Measurements from ENCODE around the gene INHBE. TPM values are rescaled to one million over a fixed set of nuclear protein-coding genes. Genes with fewer than 3 reads are reported as not detected.

The INHBE gene
- total and polyA plus RNA-seq, 12 donors, result 0.01 to 1.2 (median 0.38) TPM; not detected in 5

DNA sequence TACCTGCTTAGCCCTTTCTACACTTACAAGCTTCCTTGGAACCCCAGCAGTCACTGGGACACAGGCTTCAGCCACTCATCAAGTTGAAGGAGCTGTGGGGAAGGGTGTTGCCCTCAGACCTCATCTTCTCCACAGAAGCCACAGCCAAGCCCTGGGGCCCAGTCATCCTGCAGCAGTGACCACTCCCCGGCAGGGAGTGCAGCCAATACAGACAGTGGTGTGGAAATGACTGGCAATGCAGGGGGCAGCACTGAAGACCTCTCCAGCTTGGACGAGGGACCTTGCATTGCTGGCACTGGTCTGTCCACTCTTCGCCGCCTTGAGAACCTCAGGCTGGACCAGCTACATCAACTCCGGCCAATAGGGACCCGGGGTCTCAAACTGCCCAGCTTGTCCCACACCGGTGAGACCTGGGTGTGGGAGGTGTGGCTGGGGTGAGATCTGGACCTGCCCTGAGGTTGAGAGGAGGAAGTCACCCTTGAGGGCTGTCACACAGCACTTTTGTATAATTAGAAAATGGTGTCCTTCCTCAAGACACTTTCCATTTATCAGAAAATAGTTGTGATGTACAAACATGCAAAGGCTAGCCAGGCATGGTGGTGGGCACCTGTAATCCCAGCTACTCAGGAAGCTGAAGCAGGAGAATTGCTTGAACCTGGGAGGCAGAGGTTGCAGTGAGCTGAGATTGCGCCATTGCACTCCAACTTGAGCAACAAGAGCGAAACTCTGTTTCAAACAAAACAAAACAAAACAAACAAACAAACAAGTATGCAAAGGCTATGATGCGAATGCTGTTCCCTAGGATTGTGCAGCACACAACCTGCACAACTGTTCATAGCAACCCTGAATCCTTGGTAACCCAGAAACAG lies 14.4 kb downstream of the INHBE start:
- WGBS, 2 donors, result 83 to 85% methylated on average over 10 of the region's 10 CpGs
- Histone ChIP-seq H3K9me3 (no peaks in the 10 kb centered on the region), H3K36me3 (peaks cover 0 to 56% (median 0%) of the 10 kb centered on the region in 9 donors), H3K4me3 (no peak overlapping the region), H3K27ac (no peak overlapping the region), H3K27me3 (peaks cover 0 to 52% (median 38%) of the 10 kb centered on the region in 7 donors), H3K4me1 (peaks cover 0 to 17% (median 0%) of the 10 kb centered on the region in 9 donors)
- intact Hi-C loops (cut with DNase I), result loop anchor here in 2 of 10 donors (10.0 kb wide), 2 partner anchors 155 to 255 kb away; partner anchors contain the start of gene NXPH4 (in 1 of the 2)
- DNase-seq, result no peak
- TF ChIP-seq, protein P1, sequence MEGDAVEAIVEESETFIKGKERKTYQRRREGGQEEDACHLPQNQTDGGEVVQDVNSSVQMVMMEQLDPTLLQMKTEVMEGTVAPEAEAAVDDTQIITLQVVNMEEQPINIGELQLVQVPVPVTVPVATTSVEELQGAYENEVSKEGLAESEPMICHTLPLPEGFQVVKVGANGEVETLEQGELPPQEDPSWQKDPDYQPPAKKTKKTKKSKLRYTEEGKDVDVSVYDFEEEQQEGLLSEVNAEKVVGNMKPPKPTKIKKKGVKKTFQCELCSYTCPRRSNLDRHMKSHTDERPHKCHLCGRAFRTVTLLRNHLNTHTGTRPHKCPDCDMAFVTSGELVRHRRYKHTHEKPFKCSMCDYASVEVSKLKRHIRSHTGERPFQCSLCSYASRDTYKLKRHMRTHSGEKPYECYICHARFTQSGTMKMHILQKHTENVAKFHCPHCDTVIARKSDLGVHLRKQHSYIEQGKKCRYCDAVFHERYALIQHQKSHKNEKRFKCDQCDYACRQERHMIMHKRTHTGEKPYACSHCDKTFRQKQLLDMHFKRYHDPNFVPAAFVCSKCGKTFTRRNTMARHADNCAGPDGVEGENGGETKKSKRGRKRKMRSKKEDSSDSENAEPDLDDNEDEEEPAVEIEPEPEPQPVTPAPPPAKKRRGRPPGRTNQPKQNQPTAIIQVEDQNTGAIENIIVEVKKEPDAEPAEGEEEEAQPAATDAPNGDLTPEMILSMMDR (IDR thresholded peaks at IDR 0.05), result no peak
- no peak for ATAC-seq

DNA sequence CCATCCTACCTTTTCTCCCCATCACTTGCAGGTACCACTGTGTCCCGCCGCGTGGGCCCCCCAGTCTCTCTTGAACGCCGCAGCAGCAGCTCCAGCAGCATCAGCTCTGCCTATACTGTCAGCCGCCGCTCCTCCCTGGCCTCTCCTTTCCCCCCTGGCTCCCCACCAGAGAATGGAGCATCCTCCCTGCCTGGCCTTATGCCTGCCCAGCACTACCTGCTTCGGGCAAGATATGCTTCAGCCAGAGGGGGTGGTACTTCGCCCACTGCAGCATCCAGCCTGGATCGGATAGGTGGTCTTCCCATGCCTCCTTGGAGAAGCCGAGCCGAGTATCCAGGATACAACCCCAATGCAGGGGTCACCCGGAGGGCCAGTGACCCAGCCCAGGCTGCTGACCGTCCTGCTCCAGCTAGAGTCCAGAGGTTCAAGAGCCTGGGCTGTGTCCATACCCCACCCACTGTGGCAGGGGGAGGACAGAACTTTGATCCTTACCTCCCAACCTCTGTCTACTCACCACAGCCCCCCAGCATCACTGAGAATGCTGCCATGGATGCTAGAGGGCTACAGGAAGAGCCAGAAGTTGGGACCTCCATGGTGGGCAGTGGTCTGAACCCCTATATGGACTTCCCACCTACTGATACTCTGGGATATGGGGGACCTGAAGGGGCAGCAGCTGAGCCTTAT lies 15.3 kb downstream of the INHBE start:
- Histone ChIP-seq H3K36me3 (peaks cover 0 to 65% (median 0%) of the 10 kb centered on the region in 9 donors), H3K27me3 (peaks cover 5 to 61% (median 47%) of the 10 kb centered on the region in 7 donors), H3K4me3 (no peak overlapping the region), H3K4me1 (peaks cover 0 to 26% (median 6%) of the 10 kb centered on the region in 9 donors), H3K27ac (no peak overlapping the region), H3K9me3 (no peaks in the 10 kb centered on the region)
- 92% methylated on average over 14 of the region's 14 CpGs for WGBS, 2 donors
- ATAC-seq (no peak), DNase-seq (no peak)
- TF ChIP-seq, protein P1 (IDR thresholded peaks at IDR 0.05), result no peak
- intact Hi-C loops (cut with DNase I), result no loop called here

DNA sequence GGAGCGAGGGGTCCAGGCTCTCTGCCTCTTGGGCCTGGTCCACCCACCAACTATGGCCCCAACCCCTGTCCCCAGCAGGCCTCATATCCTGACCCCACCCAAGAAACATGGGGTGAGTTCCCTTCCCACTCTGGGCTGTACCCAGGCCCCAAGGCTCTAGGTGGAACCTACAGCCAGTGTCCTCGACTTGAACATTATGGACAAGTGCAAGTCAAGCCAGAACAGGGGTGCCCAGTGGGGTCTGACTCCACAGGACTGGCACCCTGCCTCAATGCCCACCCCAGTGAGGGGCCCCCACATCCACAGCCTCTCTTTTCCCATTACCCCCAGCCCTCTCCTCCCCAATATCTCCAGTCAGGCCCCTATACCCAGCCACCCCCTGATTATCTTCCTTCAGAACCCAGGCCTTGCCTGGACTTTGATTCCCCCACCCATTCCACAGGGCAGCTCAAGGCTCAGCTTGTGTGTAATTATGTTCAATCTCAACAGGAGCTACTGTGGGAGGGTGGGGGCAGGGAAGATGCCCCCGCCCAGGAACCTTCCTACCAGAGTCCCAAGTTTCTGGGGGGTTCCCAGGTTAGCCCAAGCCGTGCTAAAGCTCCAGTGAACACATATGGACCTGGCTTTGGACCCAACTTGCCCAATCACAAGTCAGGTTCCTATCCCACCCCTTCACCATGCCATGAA lies 16.0 kb downstream of the INHBE start:
- intact Hi-C loops (cut with DNase I), result no loop called here
- H3K27me3 ChIP-seq, result peaks cover 5 to 68% (median 54%) of the 10 kb centered on the region in 7 donors
- WGBS, 2 donors, result 89 to 90% methylated on average over 4 of the region's 4 CpGs
- H3K4me3 ChIP-seq, result no peak overlapping the region
- TF ChIP-seq, protein P1 (IDR thresholded peaks at IDR 0.05), result no peak
- DNase-seq (no peak), ATAC-seq (no peak)
- peaks cover 0 to 33% (median 13%) of the 10 kb centered on the region in 9 donors for H3K4me1 ChIP-seq
- H3K9me3 ChIP-seq, result no peaks in the 10 kb centered on the region
- H3K36me3 ChIP-seq, result peaks cover 0 to 65% (median 0%) of the 10 kb centered on the region in 9 donors
- no peak overlapping the region for H3K27ac ChIP-seq

DNA sequence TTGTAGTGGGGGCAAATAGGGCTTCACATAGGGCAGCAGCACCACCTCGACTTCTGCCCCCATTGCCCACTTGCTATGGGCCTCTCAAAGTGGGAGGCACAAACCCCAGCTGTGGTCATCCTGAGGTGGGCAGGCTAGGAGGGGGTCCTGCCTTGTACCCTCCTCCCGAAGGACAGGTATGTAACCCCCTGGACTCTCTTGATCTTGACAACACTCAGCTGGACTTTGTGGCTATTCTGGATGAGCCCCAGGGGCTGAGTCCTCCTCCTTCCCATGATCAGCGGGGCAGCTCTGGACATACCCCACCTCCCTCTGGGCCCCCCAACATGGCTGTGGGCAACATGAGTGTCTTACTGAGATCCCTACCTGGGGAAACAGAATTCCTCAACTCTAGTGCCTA lies 16.6 kb downstream of the INHBE start:
- intact Hi-C loops (cut with DNase I), result no loop called here
- 89 to 91% methylated on average over 3 of the region's 3 CpGs for WGBS, 2 donors
- peaks cover 0 to 65% (median 0%) of the 10 kb centered on the region in 9 donors for H3K36me3 ChIP-seq
- H3K4me3 ChIP-seq, result no peak overlapping the region
- TF ChIP-seq, protein P1 (IDR thresholded peaks at IDR 0.05), result no peak
- ATAC-seq (no peak), DNase-seq (no peak)
- H3K27ac ChIP-seq, result no peak overlapping the region
- H3K9me3 ChIP-seq, result no peaks in the 10 kb centered on the region
- H3K27me3 ChIP-seq, result peaks cover 9 to 73% (median 60%) of the 10 kb centered on the region in 7 donors
- H3K4me1 ChIP-seq, result peaks cover 0 to 36% (median 16%) of the 10 kb centered on the region in 9 donors
